ENCODE results near the gene RHOB.
A peak's percentile ranks its signal among the peaks of the same experiment; 100 is the strongest.

The RHOB gene

GRCh38 chr2:20431301-20431698 is 15.6 kb upstream of the RHOB start:
- Histone ChIP-seq H3K36me3 (no peaks in the 10 kb centered on the region), H3K4me3 (ENCODE audit: low read depth in 1 of 2, low read length in 1 of 2) (no peak overlapping the region), H3K27me3 (no peaks in the 10 kb centered on the region), H3K9me3 (no peaks in the 10 kb centered on the region), H3K27ac (no peak overlapping the region), H3K4me1 (ENCODE audit: control insufficient read depth in 1 of 2, insufficient read depth in 1 of 2, low read depth in 1 of 2, low read length in 1 of 2) (peaks cover 5 to 11% of the 10 kb centered on the region in 2 experiments)
- TF ChIP-seq, protein P1, sequence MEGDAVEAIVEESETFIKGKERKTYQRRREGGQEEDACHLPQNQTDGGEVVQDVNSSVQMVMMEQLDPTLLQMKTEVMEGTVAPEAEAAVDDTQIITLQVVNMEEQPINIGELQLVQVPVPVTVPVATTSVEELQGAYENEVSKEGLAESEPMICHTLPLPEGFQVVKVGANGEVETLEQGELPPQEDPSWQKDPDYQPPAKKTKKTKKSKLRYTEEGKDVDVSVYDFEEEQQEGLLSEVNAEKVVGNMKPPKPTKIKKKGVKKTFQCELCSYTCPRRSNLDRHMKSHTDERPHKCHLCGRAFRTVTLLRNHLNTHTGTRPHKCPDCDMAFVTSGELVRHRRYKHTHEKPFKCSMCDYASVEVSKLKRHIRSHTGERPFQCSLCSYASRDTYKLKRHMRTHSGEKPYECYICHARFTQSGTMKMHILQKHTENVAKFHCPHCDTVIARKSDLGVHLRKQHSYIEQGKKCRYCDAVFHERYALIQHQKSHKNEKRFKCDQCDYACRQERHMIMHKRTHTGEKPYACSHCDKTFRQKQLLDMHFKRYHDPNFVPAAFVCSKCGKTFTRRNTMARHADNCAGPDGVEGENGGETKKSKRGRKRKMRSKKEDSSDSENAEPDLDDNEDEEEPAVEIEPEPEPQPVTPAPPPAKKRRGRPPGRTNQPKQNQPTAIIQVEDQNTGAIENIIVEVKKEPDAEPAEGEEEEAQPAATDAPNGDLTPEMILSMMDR (IDR thresholded peaks at IDR 0.05) = no peak

DNA sequence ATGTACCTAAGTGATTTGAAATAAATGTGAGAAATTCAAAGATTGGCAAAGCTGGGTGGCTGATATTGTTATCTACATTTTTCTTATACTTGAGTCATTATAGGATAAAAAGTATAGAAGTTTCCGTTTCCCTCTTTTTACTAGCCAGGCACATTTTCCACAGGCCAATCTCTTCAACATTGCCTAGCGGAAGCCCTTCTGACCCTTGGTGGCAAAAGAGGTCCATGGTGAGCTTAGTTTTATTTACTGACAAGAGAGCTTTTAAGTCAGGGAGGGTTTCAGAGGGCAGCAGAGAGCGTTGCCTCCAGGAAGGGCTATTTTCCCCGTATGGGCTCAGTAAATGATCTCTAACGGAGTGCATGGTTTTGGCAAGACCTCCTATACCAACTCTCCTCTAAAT is 15.1 kb upstream of the RHOB start:
- H3K27me3 ChIP-seq = no peaks in the 10 kb centered on the region
- no peak overlapping the region for H3K4me3 ChIP-seq (ENCODE audit: low read depth in 1 of 2, low read length in 1 of 2)
- TF ChIP-seq, protein P1 (IDR thresholded peaks at IDR 0.05) = no peak
- no peaks in the 10 kb centered on the region for H3K36me3 ChIP-seq
- H3K27ac ChIP-seq = no peak overlapping the region
- no peaks in the 10 kb centered on the region for H3K9me3 ChIP-seq
- peaks cover 4 to 7% of the 10 kb centered on the region in 2 experiments for H3K4me1 ChIP-seq (ENCODE audit: control insufficient read depth in 1 of 2, insufficient read depth in 1 of 2, low read depth in 1 of 2, low read length in 1 of 2)

DNA sequence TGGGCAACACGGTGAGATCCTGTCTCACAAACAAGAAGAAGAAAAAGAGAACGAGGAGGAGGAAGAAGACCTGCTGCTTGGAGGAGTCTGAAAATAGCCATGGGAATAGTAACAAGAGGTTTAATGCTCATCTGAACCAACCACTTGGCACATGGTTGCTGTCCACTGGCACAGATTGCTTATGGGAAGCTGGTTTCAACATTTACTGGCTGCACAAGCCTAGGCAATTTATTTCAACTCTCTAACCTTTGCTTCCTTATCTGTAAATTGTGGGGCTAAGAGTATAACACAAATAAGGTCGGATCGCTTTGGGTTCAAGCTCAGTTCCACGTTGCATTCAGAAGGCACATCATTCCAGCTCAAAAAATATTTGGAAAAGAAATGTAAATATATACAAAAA is 14.2 kb upstream of the RHOB start:
- H3K9me3 ChIP-seq = no peaks in the 10 kb centered on the region
- TF ChIP-seq, protein P1 (IDR thresholded peaks at IDR 0.05) = no peak
- H3K27me3 ChIP-seq = no peaks in the 10 kb centered on the region
- H3K27ac ChIP-seq = peak overlapping the region; percentile 47
- no peak overlapping the region for H3K4me3 ChIP-seq (ENCODE audit: low read depth in 1 of 2, low read length in 1 of 2)
- H3K4me1 ChIP-seq (ENCODE audit: control insufficient read depth in 1 of 2, insufficient read depth in 1 of 2, low read depth in 1 of 2, low read length in 1 of 2) = peaks cover 5 to 15% of the 10 kb centered on the region in 2 experiments
- H3K36me3 ChIP-seq = no peaks in the 10 kb centered on the region

- TF ChIP-seq, protein P1 (IDR thresholded peaks at IDR 0.05) = no peak
- H3K4me1 ChIP-seq (ENCODE audit: control insufficient read depth in 1 of 2, insufficient read depth in 1 of 2, low read depth in 1 of 2, low read length in 1 of 2) = peaks cover 10 to 21% of the 10 kb centered on the region in 2 experiments
- no peaks in the 10 kb centered on the region for H3K27me3 ChIP-seq
Measured at GRCh38 chr2:20433249-20433648, 13.6 kb upstream of the RHOB start.

DNA sequence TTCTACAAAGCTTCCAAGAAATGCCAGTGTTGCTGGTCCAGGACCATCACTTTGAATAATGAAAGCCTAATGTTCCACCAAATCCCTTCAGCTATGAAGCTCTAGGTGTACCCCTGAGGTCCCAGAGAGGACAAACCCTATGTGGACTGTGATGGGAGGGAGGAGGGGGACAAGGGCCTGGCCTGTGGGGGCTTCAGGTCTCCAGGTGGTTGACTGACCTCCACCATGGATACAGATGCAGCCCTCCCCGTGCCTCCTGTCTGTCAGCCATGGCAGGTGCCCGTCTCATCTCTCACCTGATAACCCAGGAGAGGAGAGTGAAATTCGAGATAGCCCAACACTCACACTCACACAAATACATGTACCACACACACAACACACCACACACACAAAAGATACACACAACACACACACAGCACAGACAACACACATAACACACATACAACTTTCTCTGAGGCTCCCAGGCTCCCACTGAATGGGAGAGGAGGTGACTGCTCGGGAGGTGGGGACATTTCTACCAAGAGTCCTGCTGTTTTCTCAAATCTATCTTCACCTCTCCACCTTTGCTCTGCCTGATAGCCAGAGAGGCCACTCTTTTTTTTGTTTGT is 12.8 kb upstream of the RHOB start:
- Histone ChIP-seq H3K27ac (no peak overlapping the region), H3K36me3 (no peaks in the 10 kb centered on the region), H3K9me3 (no peaks in the 10 kb centered on the region), H3K27me3 (no peaks in the 10 kb centered on the region), H3K4me3 (ENCODE audit: low read depth in 1 of 2, low read length in 1 of 2) (no peak overlapping the region), H3K4me1 (ENCODE audit: control insufficient read depth in 1 of 2, insufficient read depth in 1 of 2, low read depth in 1 of 2, low read length in 1 of 2) (peaks cover 18 to 29% of the 10 kb centered on the region in 2 experiments)
- TF ChIP-seq, protein P1 (IDR thresholded peaks at IDR 0.05) = no peak

More at GRCh38 chr2:20433249-20433648, 13.6 kb upstream of the RHOB start:
- H3K4me3 ChIP-seq (ENCODE audit: low read depth in 1 of 2, low read length in 1 of 2) = no peak overlapping the region
- H3K27ac ChIP-seq = no peak overlapping the region
- H3K9me3 ChIP-seq = no peaks in the 10 kb centered on the region
- H3K36me3 ChIP-seq = no peaks in the 10 kb centered on the region

Data from neutrophil (primary cell).